Fibroblast of skin of left quadriceps (primary cell): ENCODE data around the gene CXorf51A.
"Not testable (repeated sequence)": the region's sequence is repeated elsewhere in the genome, so short reads cannot be mapped to it uniquely, and the experiment has no call there.

Source experiments
- DNase-seq, 2 experiments: peaks; one replicate each; pipeline ENCODE4 v3.0.0-alpha.2; 2013; ENCODE audit warnings: low read depth in 2 of 2

The CXorf51A gene

GRCh38 chrX:146814644-146815043, at the start of gene CXorf51A:
Gene CXorf51A, minus strand, starts transcription at chrX:146814744. Its CDS starts 21 bp downstream, at chrX:146814723.
- not testable (repeated sequence) for DNase-seq

- no peak for DNase-seq
These were observed 49.0 kb upstream of the CXorf51A start for GRCh38 chrX:146863566-146863965.

GRCh38 chrX:146854281-146854680, 39.7 kb upstream of the CXorf51A start:
- no peak for DNase-seq

GRCh38 chrX:146831994-146832393, 17.4 kb upstream of the CXorf51A start:
- no peak for DNase-seq

GRCh38 chrX:146809471-146809870, 5.1 kb downstream of the CXorf51A start, which contains the start of gene CXorf51B:
Gene CXorf51B, plus strand, starts transcription at chrX:146809771. Its CDS starts 21 bp downstream, at chrX:146809792.
- DNase-seq = not testable (repeated sequence)
